ENCODE measurements around the gene ZCCHC24. TPM values are rescaled to one million over a fixed set of nuclear protein-coding genes. Genes with fewer than 3 reads are reported as not detected.

Gene ZCCHC24
- total RNA-seq, 2 donors from 2014 or later = 14.0 to 19.8 TPM

- H3K4me3 ChIP-seq = no peak overlapping the region
- WGBS, 2 donors = 84 to 100% methylated on average over 3 of the region's 3 CpGs
- no peaks in the 10 kb centered on the region for H3K9me3 ChIP-seq
- no peak for TF ChIP-seq CTCF (IDR thresholded peaks at IDR 0.05)
- ATAC-seq = no peak
- no peaks in the 10 kb centered on the region for H3K27me3 ChIP-seq
- no peak for DNase-seq
- H3K4me1 ChIP-seq = no peaks in the 10 kb centered on the region
- no peak overlapping the region for H3K27ac ChIP-seq
- intact Hi-C loops (cut with DNase I) = no loop called here
- no peaks in the 10 kb centered on the region for H3K36me3 ChIP-seq (replicated peaks in 1 of 2; ENCODE audit: insufficient read depth in 1 of 2, low read depth in 2 of 2)
Measured at GRCh38 chr10:79414714-79415113, 30.7 kb downstream of the ZCCHC24 start.

DNA sequence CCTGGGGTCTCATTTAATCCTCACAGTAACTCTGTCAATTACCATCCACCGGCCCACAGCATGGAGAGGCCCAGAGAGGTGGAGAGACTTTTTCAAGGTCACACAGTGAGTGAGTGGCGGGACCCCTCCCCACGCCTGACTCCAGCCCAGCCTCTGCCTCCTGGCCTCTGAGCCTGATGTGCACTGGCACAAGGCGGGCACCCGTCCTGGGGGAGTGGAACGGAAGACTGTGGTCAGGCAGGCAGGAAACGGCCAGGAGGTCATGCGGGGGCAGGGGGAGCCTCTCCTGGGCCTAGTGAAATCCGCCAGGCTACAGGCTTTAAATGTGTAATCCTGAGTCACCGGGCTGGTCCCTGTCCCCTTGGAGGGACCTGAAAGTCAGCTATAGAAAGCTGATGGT is 32.2 kb downstream of the ZCCHC24 start:
- TF ChIP-seq POLR2A (IDR thresholded peaks at IDR 0.05) = no peak
- TF ChIP-seq CTCF (IDR thresholded peaks at IDR 0.05) = no peak
- H3K27me3 ChIP-seq = no peaks in the 10 kb centered on the region
- no peak for ATAC-seq
- 68 to 100% methylated on average over 4 to 10 of the region's 10 CpGs for WGBS, 2 donors
- peak in 1 of 4 donors; percentile 10 for DNase-seq
- no peak overlapping the region for H3K27ac ChIP-seq
- H3K4me1 ChIP-seq = peaks cover 3% of the 10 kb centered on the region
- intact Hi-C loops (cut with DNase I) = no loop called here
- H3K9me3 ChIP-seq = no peaks in the 10 kb centered on the region
- no peaks in the 10 kb centered on the region for H3K36me3 ChIP-seq (replicated peaks in 1 of 2; ENCODE audit: insufficient read depth in 1 of 2, low read depth in 2 of 2)
- H3K4me3 ChIP-seq = no peak overlapping the region

- ATAC-seq (no peak), DNase-seq (no peak)
- no peaks in the 10 kb centered on the region for H3K9me3 ChIP-seq
- 87 to 92% methylated on average over 7 to 11 of the region's 11 CpGs for WGBS, 2 donors
- no peaks in the 10 kb centered on the region for H3K27me3 ChIP-seq
- no peak overlapping the region for H3K4me3 ChIP-seq
- intact Hi-C loops (cut with DNase I) = no loop called here
- TF ChIP-seq POLR2A (IDR thresholded peaks at IDR 0.05) (no peak), CTCF (IDR thresholded peaks at IDR 0.05) (no peak)
- H3K36me3 ChIP-seq (replicated peaks in 1 of 2; ENCODE audit: insufficient read depth in 1 of 2, low read depth in 2 of 2) = no peaks in the 10 kb centered on the region
- H3K27ac ChIP-seq = no peak overlapping the region
- H3K4me1 ChIP-seq = peaks cover 7% of the 10 kb centered on the region
Measured at GRCh38 chr10:79412516-79412915, 32.9 kb downstream of the ZCCHC24 start.

GRCh38 chr10:79411546-79412495 is 33.6 kb downstream of the ZCCHC24 start:
- peaks cover 7% of the 10 kb centered on the region for H3K4me1 ChIP-seq
- H3K9me3 ChIP-seq = no peaks in the 10 kb centered on the region
- no peak overlapping the region for H3K27ac ChIP-seq
- WGBS, 2 donors = 68 to 73% methylated on average over 5 to 22 of the region's 22 CpGs
- H3K4me3 ChIP-seq = no peak overlapping the region
- DNase-seq (peak in 1 of 4 donors; percentile 12), ATAC-seq (no peak)
- intact Hi-C loops (cut with DNase I) = no loop called here
- H3K27me3 ChIP-seq = no peaks in the 10 kb centered on the region
- H3K36me3 ChIP-seq (replicated peaks in 1 of 2; ENCODE audit: insufficient read depth in 1 of 2, low read depth in 2 of 2) = no peaks in the 10 kb centered on the region
- TF ChIP-seq CTCF (IDR thresholded peaks at IDR 0.05) (no peak), POLR2A (IDR thresholded peaks at IDR 0.05) (no peak)
